Activated CD4-positive, alpha-beta T cell treated with anti-CD3 and anti-CD28 coated beads, Interleukin-2, amount 10 ng/mL, durations not matched to agents 7 days and 5 days (primary cell): ENCODE data around the gene RCOR2. TPM values are rescaled to one million over a fixed set of nuclear protein-coding genes. Genes with fewer than 3 reads are reported as not detected.
A peak's percentile ranks its signal among the peaks of the same experiment; 100 is the strongest.
"Not testable (repeated sequence)": the region's sequence is repeated elsewhere in the genome, so short reads cannot be mapped to it uniquely, and the experiment has no call there.

Experiments used
- CTCF ChIA-PET: fragments of 350-600 bp; sonication (Branson Sonifier 250); formaldehyde crosslinking; loops from one replicate; lab custom pipeline; 2021; ENCODE audit warnings: antibody characterized with exemption; lab: Charles Lee
- POLR2A ChIA-PET: fragments of 350-600 bp; sonication (Branson Sonifier 250); formaldehyde crosslinking; loops from one replicate; lab custom pipeline; 2021; ENCODE audit warnings: antibody characterized with exemption; lab: Charles Lee
- DNase-seq: peaks from one replicate; pipeline ENCODE4 v3.0.0-alpha.2; 2020
- H3K27ac Mint-ChIP-seq: one replicate; pipeline ENCODE4 v1.8.0; 2021; ENCODE audit warnings: mild to moderate bottlenecking, moderate library complexity, mixed read lengths
- H3K27me3 Mint-ChIP-seq: one replicate; pipeline ENCODE4 v1.8.0; 2021; ENCODE audit warnings: mixed read lengths
- H3K36me3 Mint-ChIP-seq: one replicate; pipeline ENCODE4 v1.8.0; 2021; ENCODE audit warnings: low read depth, mixed read lengths
- H3K4me1 Mint-ChIP-seq: one replicate; pipeline ENCODE4 v1.8.0; 2021; ENCODE audit warnings: mixed read lengths
- H3K4me3 Mint-ChIP-seq: one replicate; pipeline ENCODE4 v1.8.0; 2021; ENCODE audit warnings: mild to moderate bottlenecking, moderate library complexity, mixed read lengths
- H3K9me3 Mint-ChIP-seq: one replicate; pipeline ENCODE4 v1.8.0; 2021; ENCODE audit warnings: mixed read lengths
- total RNA-seq, 2 experiments: library from RNA; stranded (reverse); gene quantifications; one replicate each; pipeline ENCODE4 v1.2.3, GENCODE V29; 2021

Gene RCOR2
- total RNA-seq, 2 experiments from 2014 or later, result 0.12 to 0.40 TPM

- CTCF ChIA-PET, result interaction anchor here (1.0 to 2.3 kb wide), 4 partner anchors 10 to 48 kb away, joined by 3 to 7 read pairs (median 4); partner anchors contain the start of gene RCOR2
- DNase-seq, result no peak
- H3K9me3 Mint-ChIP-seq, result no peaks in the 10 kb centered on the region
- peaks cover 87% of the 10 kb centered on the region for H3K4me1 Mint-ChIP-seq
- peak overlapping the region; percentile 55 for H3K4me3 Mint-ChIP-seq
- peaks cover 48% of the 10 kb centered on the region for H3K36me3 Mint-ChIP-seq
- POLR2A ChIA-PET, result no interaction called here
- H3K27me3 Mint-ChIP-seq, result no peaks in the 10 kb centered on the region
- peak overlapping the region; percentile 89 for H3K27ac Mint-ChIP-seq
Observed at GRCh38 chr11:63869171-63869591, 47.8 kb downstream of the RCOR2 start.

DNA sequence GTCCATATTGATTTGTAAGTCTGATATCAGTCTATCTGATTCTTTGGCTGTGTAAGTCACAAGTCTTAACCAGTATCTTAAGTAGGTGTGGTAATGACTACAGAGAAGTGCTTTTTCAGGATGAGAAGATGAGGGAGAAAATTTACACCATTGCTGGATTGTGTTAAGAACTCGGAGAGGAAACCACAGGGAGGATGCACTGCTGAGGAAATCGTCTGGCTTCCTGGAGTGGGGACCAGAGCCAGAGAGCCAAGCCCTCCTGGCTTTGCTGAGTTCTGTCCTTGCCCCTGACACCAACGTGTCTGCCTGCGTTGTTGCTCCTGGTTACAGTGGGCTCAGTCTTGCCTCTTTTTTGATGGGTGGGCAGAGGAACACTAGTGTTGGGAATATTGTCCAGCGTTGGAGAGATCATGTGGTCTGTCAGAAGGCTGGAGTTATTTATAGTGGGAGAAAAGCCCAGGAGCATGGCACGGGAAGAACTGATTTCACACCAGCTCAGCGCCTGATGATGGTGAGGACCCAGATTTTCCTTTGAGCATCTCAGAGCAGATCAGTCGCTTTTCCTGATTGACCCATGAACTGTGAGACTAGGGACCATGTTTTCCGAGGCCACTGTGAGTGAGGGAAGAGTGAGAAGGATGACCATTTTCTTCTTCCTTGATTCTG lies 48.4 kb downstream of the RCOR2 start:
- ChIA-PET POLR2A (no interaction called here), CTCF (interaction anchor here (0.8 to 2.3 kb wide), 4 partner anchors 24 to 49 kb away, joined by 3 to 7 read pairs (median 4); partner anchors contain the start of gene RCOR2)
- peak overlapping the region; percentile 54 for H3K27ac Mint-ChIP-seq
- peaks cover 84% of the 10 kb centered on the region for H3K4me1 Mint-ChIP-seq
- H3K36me3 Mint-ChIP-seq, result peaks cover 44% of the 10 kb centered on the region
- H3K27me3 Mint-ChIP-seq, result no peaks in the 10 kb centered on the region
- no peaks in the 10 kb centered on the region for H3K9me3 Mint-ChIP-seq
- no peak for DNase-seq
- no peak overlapping the region for H3K4me3 Mint-ChIP-seq

- DNase-seq, result no peak
- Mint-ChIP-seq H3K36me3 (peaks cover 48% of the 10 kb centered on the region), H3K4me1 (peaks cover 84% of the 10 kb centered on the region), H3K27ac (peak overlapping the region; percentile 84), H3K4me3 (no peak overlapping the region), H3K9me3 (no peaks in the 10 kb centered on the region), H3K27me3 (no peaks in the 10 kb centered on the region)
- POLR2A ChIA-PET, result interaction anchor here (0.6 kb wide), 1 partner anchor 1159 kb away, joined by 3 read pairs; no protein-coding TSS in a partner anchor
- CTCF ChIA-PET, result interaction anchor here (0.6 to 1.9 kb wide), 7 partner anchors 9 to 95 kb away, joined by 3 to 8 read pairs (median 3); no protein-coding TSS in a partner anchor
Observed at GRCh38 chr11:63867511-63867910, 49.5 kb downstream of the RCOR2 start.

DNA sequence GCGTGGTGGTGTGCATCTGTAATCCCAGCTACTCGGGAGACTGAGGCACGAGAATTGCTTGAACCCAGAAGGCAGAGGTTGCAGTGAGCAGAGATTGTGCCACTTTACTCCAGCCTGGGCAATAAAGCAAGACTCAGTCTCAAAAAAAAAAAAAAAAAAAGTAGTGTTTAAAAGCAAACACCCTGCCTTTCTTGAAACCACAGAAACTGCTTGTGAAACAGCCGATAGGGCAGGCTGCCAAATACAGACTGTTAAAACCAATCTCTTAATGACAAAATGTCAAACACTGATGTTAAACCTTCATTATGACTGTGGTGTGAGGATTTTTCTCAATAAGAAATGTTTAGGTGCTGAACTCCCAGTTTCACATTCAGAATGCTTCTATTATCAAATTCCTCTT lies 50.8 kb downstream of the RCOR2 start:
- POLR2A ChIA-PET, result no interaction called here
- H3K27ac Mint-ChIP-seq, result peak overlapping the region; percentile 84
- peaks cover 50% of the 10 kb centered on the region for H3K36me3 Mint-ChIP-seq
- CTCF ChIA-PET, result interaction anchor here (0.7 to 1.2 kb wide), 2 partner anchors 23 to 1636 kb away, joined by 3 read pairs; no protein-coding TSS in a partner anchor
- H3K4me1 Mint-ChIP-seq, result peaks cover 81% of the 10 kb centered on the region
- no peaks in the 10 kb centered on the region for H3K27me3 Mint-ChIP-seq
- peak overlapping the region; percentile 67 for H3K4me3 Mint-ChIP-seq
- peak; percentile 85 for DNase-seq
- no peaks in the 10 kb centered on the region for H3K9me3 Mint-ChIP-seq

DNA sequence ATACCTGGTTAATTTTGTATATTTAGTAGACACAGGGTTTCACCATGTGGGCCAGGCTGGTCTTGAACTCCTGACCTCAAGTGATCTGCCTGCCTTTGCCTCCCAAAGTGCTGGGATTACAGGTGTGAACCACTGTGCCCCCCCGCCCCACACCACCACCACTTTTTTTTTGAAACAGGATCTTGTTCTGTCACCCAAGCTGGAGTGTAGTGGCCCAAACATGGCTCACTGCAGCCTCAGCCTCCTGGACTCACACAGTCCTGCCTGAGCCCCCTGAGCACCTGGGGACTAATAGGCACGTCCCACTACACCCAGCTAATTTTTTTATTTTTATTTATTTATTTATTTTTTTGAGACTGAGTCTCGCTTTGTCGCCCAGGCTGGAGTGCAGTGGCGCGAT lies 53.3 kb downstream of the RCOR2 start:
- H3K4me1 Mint-ChIP-seq, result peaks cover 62% of the 10 kb centered on the region
- CTCF ChIA-PET, result interaction anchor here (0.8 to 2.1 kb wide), 6 partner anchors 9 to 82 kb away, joined by 3 to 7 read pairs (median 4); no protein-coding TSS in a partner anchor
- H3K4me3 Mint-ChIP-seq, DNase-seq, POLR2A ChIA-PET, H3K27me3 Mint-ChIP-seq, H3K9me3 Mint-ChIP-seq: not testable (repeated sequence)
- peak overlapping the region; percentile 75 for H3K27ac Mint-ChIP-seq
- peaks cover 40% of the 10 kb centered on the region for H3K36me3 Mint-ChIP-seq

GRCh38 chr11:63862923-63863322 lies 54.0 kb downstream of the RCOR2 start:
- DNase-seq, result peak; percentile 21
- H3K27ac Mint-ChIP-seq, result peak overlapping the region; percentile 83
- no peak overlapping the region for H3K4me3 Mint-ChIP-seq
- H3K9me3 Mint-ChIP-seq, result no peaks in the 10 kb centered on the region
- H3K27me3 Mint-ChIP-seq, result no peaks in the 10 kb centered on the region
- POLR2A ChIA-PET, result no interaction called here
- CTCF ChIA-PET, result interaction anchor here (0.8 to 4.1 kb wide), 6 partner anchors 10 to 50 kb away, joined by 3 to 13 read pairs (median 5); no protein-coding TSS in a partner anchor
- H3K36me3 Mint-ChIP-seq, result peaks cover 35% of the 10 kb centered on the region
- peaks cover 56% of the 10 kb centered on the region for H3K4me1 Mint-ChIP-seq

Other genes with a start within 250 kb of the RCOR2 start
- gene ATL3, start 245.8 kb downstream of the RCOR2 start, total RNA-seq, result 10 to 100 TPM; 35.8 to 37.3 TPM
- gene RTN3, start 235.7 kb downstream of the RCOR2 start, total RNA-seq, result 10 to 100 TPM; 65.9 to 72.7 TPM
- 1 to 10 TPM; 1.1 TPM for gene ZFTA, start 148.4 kb downstream of the RCOR2 start, total RNA-seq
- 10 to 100 TPM; 38.4 to 40.7 TPM for gene SPINDOC, start 103.7 kb downstream of the RCOR2 start, total RNA-seq
- gene MARK2, start 78.1 kb downstream of the RCOR2 start, total RNA-seq, result 10 to 100 TPM; 68.3 to 69.2 TPM
- 10 to 100 TPM; 30.4 to 33.6 TPM for gene NAA40, start 21.8 kb upstream of the RCOR2 start, total RNA-seq
- 100 to 1,000 TPM; 451 to 462 TPM for gene COX8A, start 57.5 kb upstream of the RCOR2 start, total RNA-seq
- 100 to 1,000 TPM in 1 of 2 experiments, 10 to 100 TPM in 1; 94.8 to 102 TPM for gene OTUB1, start 69.3 kb upstream of the RCOR2 start, total RNA-seq
- gene FLRT1, start 118.8 kb upstream of the RCOR2 start, total RNA-seq, result not detected
- 10 to 100 TPM in 1 of 2 experiments, 1 to 10 TPM in 1; 9.2 to 11.6 TPM for gene MACROD1, start 248.9 kb upstream of the RCOR2 start, total RNA-seq